GM19099 (cell line): ENCODE data around the gene BTD.

ENCODE experiments used
- POLR2A ChIP-seq: IDR thresholded peaks from 3 replicates; pipeline ENCODE4 v1.6.1; 2011; ENCODE audit warnings: low read depth; ENCODE audit not compliant: insufficient read length; ENCODE audit errors: extremely low read depth

BTD gene

DNA sequence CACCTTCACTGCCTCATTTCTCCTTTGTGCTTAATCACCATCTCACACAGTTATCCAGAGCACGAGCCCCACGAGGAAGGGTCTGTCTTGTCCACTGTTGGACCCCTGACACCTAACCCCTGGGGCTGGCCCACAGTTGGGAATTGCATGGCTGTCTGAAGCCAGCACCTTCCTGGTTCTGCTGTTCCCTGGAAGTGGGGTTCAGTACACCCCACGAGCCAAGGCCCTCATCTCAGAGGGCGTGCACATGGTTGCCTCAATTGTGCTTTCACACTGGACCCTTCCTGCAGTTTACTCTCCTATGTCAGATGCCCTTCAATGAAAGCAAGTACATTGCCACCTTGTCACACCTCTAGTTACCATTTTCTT, 30.7 kb downstream of the BTD start:
- no peak for TF ChIP-seq POLR2A

DNA sequence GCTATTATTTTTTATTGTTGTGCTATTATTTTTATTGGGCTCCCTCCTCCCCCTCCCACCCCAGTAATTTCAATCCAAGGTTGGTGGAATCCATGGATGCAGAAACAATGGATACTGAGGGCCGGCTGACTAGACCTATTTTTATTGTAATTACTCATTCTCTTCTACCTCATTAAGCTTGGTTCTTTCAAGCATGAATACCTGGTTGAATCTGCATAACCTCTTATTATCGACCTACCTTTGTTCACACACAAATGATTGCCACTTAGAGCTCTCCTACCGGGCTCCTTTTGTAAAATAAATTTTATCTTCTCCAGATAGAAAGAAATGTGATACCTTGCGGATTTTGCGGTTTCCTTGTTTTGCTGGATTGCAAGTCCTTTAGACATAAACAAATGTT, 31.6 kb downstream of the BTD start:
- TF ChIP-seq POLR2A: no peak

DNA sequence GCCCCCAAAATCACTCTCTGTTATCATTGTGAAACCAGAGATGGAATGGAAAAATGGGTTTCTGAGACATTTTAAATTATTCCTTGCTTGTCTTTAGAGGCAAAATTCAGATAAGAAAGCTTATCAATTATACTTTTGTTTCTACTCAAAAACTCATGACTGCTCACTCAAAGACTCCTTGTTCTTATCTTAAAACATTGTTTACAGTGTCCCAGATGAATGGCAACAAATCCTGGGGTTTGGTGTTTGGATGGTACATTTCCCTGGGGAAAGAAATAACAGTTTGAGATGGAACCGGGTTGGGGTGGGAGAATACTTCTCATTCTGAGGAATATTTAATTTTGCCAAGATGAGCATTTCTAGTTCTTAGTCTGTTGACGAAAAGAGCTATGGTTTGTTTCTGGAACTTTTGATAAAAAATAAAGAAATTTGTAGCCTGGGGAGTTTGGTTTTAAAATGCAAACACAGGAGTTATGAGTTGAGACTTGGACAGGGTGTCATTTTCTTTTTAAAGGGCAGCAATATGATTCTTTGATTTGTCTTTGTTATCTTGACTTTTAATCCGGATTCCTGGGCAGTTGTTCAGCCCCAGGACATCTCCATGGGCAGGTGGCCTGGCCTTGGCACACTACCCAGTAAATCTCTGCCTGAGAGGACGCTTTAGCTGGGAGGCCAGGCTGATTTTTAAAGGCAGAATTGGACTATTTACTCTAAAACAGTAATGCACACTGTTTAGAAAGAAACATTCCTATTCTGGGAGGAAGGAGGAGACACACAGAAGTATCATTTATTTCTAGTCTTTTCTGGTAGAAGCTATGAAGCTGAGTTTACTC, 32.4 kb downstream of the BTD start:
- TF ChIP-seq POLR2A: no peak

DNA sequence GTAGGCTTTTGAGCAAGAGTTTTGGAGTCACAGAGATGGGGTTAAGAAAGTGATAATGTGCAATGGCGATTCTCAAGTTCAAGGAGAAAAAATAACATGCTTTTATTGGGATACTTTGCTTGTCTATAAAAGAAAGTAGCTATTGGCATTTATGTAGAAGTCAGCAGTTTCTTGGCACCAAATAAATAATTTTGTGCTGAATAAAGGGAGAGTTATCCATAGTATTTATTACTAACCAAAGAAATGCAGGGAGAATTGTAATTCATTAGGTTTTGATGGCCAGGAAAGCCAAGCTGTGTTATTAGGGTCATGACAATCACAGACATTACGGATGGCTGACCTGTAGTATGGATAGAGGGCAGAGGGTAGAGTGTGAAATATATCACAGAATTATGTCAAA, 33.1 kb downstream of the BTD start:
- no peak for TF ChIP-seq POLR2A

DNA sequence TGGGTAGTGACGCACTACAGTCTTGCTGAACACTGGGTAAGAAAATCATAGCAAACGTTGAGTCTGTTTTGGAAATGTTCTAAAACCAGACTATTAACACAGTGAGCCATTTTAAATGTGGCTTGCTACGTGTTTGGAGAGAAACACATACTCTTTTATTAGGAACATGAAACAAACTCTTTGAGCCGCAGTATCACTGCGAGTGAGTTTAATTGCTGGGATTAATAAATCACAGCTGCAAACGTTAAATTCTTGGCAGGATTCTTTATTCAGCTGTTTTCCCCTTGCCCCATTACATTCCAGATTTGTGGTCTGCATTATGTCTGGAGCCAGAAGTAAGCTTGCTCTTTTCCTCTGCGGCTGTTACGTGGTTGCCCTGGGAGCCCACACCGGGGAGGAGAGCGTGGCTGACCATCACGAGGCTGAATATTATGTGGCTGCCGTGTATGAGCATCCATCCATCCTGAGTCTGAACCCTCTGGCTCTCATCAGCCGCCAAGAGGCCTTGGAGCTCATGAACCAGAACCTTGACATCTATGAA, 33.6 kb downstream of the BTD start:
- no peak for TF ChIP-seq POLR2A

DNA sequence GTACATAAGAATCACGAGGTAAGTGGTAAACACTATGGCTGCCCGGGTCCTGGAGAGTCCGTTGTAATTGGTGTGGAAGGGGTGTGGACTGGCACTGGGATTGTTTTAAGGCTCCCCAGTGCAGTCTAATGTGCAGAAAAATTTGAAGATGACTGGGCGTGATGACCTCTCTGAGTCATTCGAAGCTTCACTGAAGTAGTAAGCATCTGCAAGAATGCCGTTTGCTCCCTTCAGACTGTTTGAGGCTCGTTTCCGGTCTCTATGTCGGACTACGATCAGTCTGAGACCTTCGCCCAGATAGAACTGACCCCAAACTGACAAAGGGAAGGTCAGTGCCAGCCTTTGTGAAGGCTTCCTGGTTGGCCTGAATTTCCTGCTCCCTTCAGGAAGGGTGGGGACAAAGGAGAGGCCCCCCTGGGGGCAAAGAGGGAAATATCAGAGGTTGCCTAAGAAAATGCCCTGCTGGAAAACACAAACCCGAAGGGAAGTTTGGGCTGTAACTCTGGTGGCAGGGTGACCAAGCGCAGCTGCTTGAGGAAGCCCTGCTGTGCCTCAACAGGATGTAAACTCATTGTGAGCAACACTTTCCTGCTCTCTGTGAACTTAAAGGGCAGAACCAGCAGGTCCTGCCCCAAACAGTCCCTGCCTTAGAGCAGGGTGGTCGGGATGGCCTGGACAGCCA, 34.6 kb downstream of the BTD start:
- TF ChIP-seq POLR2A: no peak

DNA sequence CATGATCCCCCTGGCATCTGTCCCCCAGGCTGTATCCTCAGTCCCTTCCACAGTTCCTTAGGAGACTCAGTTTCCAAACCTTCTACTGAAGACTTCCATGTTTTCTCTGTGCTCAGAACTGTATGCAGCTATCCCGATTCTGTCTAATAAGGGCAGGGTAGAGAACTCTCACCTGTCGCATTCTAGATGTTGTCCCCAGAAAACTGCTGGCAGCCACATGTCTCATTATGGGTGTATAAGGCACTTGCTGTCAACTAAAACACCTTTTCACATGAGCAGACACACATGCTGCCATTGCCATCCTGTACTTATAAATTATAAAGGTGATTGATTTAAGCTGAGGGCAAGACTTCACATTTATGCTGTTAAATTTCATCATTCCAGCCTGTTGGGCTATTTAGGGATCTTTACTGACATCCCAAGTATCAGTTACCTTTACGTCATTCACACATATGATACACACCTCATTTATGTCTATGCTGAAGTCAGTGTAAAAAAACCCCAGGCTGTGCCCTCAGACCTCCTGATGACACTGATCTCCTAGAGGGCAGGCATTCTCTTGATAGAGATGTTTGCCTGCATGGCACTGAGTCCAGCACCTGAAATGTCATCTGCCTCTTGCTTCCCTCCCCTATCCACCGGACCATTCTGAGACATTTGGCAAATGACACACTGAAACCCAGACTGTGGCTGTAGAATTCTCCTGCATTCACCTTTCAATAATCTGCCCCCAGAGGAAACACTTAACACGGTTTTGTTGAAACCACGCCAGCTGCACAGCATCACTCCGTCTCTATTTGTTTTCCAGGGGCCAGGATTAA, 35.8 kb downstream of the BTD start:
- TF ChIP-seq POLR2A: no peak

DNA sequence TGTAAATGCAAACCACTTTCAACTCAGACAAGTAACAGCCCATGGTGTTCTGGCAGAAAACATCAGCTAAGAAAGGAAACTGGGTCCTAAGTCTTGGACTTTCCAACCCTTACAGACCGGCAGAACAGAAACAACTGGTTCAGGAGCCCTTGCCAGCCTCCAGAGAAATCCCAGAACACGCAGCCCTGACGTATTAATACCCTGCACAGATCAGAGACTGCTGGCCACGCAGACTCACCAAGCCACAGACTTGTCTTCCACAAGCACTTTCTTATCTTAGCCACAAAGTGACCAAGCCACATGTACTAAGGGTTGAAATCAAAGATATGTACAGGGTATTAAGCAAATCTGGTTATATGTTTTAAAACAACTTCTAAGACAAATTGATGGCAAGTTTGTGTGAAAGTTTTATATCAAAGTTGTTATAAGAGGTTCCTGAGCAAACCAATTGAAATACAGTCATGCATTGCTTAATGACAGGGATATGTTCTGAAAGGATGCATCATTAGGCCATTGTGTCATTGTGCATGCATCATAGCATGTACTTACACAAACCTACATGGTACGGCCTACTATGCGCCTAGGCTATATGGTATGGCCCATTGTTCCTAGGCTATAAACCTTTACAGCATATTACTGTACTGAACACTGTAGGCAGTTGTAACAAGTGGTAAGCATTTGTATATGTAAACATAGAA, 36.8 kb downstream of the BTD start:
- TF ChIP-seq POLR2A: no peak

DNA sequence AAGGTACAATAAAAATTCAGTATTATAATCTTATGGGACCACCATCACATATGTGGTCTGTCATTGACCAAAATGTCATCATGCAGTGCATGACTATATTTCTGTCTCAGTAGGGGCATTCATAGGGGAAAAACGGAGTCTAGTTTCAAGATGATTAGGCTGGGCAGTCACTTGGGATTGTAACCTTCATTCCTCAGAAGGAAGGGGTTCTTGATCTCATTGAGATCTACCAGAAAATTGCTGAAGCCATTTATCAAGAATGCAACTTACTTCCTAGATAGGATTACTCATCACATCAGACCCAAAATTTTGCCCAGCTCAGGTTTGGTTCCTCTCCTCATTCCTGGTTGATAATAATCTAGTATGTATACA, 37.3 kb downstream of the BTD start:
- no peak for TF ChIP-seq POLR2A

DNA sequence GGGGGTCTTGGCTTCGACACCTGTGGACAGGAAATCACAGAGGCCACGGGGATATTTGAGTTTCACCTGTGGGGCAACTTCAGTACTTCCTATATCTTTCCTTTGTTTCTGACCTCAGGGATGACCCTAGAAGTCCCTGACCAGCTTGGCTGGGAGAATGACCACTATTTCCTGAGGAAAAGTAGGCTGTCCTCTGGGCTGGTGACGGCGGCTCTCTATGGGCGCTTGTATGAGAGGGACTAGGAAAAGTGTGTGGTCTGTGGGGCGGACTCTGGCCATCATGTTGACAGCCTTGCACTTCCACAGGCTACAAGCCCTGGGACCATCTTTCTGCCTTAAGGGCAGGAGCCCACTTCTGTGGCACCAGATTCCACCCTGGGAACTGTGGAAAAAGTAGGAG, 43.7 kb downstream of the BTD start:
- no peak for TF ChIP-seq POLR2A

DNA sequence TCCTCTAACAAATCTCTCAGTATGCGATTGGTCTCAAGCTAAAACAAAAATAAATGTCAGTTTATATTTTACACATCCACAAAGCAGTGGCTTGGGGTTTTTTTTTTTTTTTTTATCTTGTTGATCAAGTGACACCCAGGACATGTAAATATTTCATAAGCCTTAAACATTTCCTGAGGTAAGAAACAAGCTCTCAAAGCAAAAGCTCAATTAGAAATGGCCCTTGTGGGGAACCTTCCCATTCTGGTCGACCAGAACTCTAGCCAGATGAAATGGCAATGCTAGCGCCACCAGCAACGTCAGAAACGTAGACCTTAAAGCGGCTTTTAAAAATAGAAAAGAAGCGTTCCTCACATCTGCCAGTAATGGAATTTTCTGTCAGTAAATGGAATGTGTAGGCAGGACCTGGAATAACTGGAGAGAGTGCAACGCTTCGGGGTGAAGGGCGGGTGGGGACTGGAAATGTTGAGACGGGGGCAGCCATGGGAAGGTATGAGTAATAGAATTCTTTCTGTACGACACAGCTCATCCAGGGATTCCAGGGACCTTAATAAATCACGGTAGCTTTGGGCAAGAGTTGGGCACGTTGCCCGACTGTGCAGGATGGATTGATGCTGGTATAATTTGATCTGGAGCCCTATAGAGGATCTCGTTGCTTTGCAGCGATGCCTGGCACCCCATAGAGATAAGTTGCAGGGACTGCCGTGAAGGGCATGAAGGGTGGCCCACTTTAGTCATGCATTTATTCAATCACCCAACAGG, 44.4 kb downstream of the BTD start:
- TF ChIP-seq POLR2A: no peak

DNA sequence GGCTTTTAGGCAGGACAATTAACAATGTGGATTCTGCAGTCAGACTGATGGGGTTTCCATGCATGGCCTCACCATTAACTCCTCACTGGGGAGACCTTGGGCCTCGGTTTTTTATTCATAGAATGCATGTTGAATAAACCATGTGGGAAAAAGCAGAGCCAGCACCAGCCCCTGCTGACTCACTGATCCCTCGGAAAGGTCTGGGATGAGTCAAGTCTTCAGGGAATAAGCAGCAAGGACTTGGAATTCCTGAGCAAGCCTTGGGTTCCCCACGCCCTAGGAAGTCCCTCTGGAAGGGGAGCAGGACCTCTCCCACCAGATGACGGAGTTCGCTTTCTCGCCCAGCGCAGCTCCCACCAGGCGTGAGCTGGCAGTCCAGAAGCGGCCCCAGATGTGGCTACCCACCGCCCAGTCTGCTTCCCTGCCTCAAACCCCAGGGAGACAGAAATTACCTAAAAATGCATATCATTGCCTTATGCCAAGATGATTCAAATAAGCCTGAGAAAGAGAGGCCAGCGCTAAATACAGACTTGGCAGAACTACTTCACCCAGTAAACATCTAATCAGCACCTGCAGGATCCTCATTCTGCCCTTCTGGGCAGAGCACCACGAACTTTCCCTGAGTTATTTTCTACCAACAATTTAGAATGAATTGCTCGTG, 45.4 kb downstream of the BTD start:
- TF ChIP-seq POLR2A: no peak

DNA sequence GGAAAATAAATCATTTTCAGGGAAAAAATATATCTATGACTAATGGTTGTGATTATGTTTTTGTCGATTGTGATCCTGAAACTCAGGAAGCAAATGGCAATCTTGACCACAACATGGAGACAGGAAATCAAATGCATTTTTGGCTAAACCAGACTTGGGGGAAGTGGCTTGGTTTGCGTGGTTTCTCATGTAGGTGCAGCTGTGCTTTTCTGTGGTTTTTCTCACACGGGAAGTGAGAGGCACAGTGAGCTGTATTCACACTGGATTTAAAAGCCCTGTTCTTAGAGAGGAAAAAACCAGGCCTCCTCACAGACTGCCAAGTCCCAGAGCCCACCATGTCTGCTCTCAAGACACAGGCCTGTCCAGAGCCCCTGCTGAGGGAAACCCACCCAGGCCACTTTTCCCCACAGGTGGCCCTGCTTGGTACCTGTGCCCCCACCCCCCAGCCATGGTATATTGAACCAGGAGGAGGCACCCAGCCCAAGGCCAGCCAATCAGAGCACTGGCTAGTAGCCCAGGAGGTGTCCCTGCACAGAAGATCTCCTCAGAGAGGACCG, 46.1 kb downstream of the BTD start:
- no peak for TF ChIP-seq POLR2A
